ENCODE data around the gene GCNT1. TPM values are rescaled to one million over a fixed set of nuclear protein-coding genes. Genes with fewer than 3 reads are reported as not detected.

Gene GCNT1
- total RNA-seq, 1 donor from 2014 or later, result 33.7 TPM

- Mint-ChIP-seq H3K4me1 (ENCODE audit: unreplicated experiment) (peaks cover 20% of the 10 kb centered on the region), H3K36me3 (ENCODE audit: low read depth, unreplicated experiment) (no peaks in the 10 kb centered on the region), H3K9me3 (ENCODE audit: unreplicated experiment) (no peaks in the 10 kb centered on the region), H3K4me3 (ENCODE audit: unreplicated experiment) (no peak overlapping the region), H3K27me3 (ENCODE audit: unreplicated experiment) (peaks cover 8% of the 10 kb centered on the region), H3K27ac (ENCODE audit: unreplicated experiment) (no peak overlapping the region)
- TF ChIP-seq, protein P1, sequence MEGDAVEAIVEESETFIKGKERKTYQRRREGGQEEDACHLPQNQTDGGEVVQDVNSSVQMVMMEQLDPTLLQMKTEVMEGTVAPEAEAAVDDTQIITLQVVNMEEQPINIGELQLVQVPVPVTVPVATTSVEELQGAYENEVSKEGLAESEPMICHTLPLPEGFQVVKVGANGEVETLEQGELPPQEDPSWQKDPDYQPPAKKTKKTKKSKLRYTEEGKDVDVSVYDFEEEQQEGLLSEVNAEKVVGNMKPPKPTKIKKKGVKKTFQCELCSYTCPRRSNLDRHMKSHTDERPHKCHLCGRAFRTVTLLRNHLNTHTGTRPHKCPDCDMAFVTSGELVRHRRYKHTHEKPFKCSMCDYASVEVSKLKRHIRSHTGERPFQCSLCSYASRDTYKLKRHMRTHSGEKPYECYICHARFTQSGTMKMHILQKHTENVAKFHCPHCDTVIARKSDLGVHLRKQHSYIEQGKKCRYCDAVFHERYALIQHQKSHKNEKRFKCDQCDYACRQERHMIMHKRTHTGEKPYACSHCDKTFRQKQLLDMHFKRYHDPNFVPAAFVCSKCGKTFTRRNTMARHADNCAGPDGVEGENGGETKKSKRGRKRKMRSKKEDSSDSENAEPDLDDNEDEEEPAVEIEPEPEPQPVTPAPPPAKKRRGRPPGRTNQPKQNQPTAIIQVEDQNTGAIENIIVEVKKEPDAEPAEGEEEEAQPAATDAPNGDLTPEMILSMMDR (IDR thresholded peaks at IDR 0.05; ENCODE audit: unreplicated experiment), result no peak
- DNase-seq (ENCODE audit: low spot score), result no peak
Measured at GRCh38 chr9:76454311-76454710, 4.7 kb upstream of the GCNT1 start.

GRCh38 chr9:76456202-76456926 lies 2.6 kb upstream of the GCNT1 start:
- H3K4me1 Mint-ChIP-seq (ENCODE audit: unreplicated experiment), result peaks cover 29% of the 10 kb centered on the region
- peak; percentile 69 for DNase-seq (ENCODE audit: low spot score)
- peaks cover 8% of the 10 kb centered on the region for H3K27me3 Mint-ChIP-seq (ENCODE audit: unreplicated experiment)
- TF ChIP-seq, protein P1 (IDR thresholded peaks at IDR 0.05; ENCODE audit: unreplicated experiment), result no peak
- peak overlapping the region; percentile 35 for H3K4me3 Mint-ChIP-seq (ENCODE audit: unreplicated experiment)
- peak overlapping the region; percentile 89 for H3K27ac Mint-ChIP-seq (ENCODE audit: unreplicated experiment)
- H3K9me3 Mint-ChIP-seq (ENCODE audit: unreplicated experiment), result no peaks in the 10 kb centered on the region
- no peaks in the 10 kb centered on the region for H3K36me3 Mint-ChIP-seq (ENCODE audit: low read depth, unreplicated experiment)

- Mint-ChIP-seq H3K4me1 (ENCODE audit: unreplicated experiment) (peaks cover 26% of the 10 kb centered on the region), H3K4me3 (ENCODE audit: unreplicated experiment) (peak overlapping the region; percentile 93), H3K36me3 (ENCODE audit: low read depth, unreplicated experiment) (peaks cover 5% of the 10 kb centered on the region), H3K27ac (ENCODE audit: unreplicated experiment) (peak overlapping the region; percentile 64), H3K27me3 (ENCODE audit: unreplicated experiment) (peaks cover 8% of the 10 kb centered on the region), H3K9me3 (ENCODE audit: unreplicated experiment) (no peaks in the 10 kb centered on the region)
- peak; percentile 51 for DNase-seq (ENCODE audit: low spot score)
- TF ChIP-seq, protein P1 (IDR thresholded peaks at IDR 0.05; ENCODE audit: unreplicated experiment), result peak; percentile 54
Measured at GRCh38 chr9:76459694-76460635, 983 bp downstream of the GCNT1 start.

DNA sequence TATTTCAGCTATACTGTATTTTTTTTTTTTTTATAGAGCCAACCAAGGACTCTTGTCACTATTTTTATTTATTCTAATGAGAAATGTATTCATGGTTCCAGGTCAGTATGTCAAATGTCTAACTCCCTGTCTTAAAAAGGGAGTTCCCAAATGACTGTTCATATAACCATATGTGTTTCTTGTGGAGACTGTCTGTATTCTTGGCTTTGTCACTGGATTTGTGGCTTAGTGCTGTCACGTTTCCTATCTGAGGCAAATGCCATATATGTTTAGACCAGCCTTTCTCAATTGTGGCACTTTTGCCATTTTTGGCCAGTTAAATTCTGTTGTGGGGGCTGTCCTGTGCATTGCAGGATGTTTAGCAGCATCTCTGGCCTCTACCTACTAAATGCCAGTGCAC lies 3.1 kb downstream of the GCNT1 start:
- Mint-ChIP-seq H3K4me1 (ENCODE audit: unreplicated experiment) (peaks cover 20% of the 10 kb centered on the region), H3K27me3 (ENCODE audit: unreplicated experiment) (peaks cover 7% of the 10 kb centered on the region), H3K27ac (ENCODE audit: unreplicated experiment) (no peak overlapping the region), H3K4me3 (ENCODE audit: unreplicated experiment) (no peak overlapping the region), H3K36me3 (ENCODE audit: low read depth, unreplicated experiment) (peaks cover 11% of the 10 kb centered on the region), H3K9me3 (ENCODE audit: unreplicated experiment) (no peaks in the 10 kb centered on the region)
- TF ChIP-seq, protein P1 (IDR thresholded peaks at IDR 0.05; ENCODE audit: unreplicated experiment), result no peak
- no peak for DNase-seq (ENCODE audit: low spot score)
